GM12864 (cell line): ENCODE data around the gene CHCHD6.

ENCODE experiments used
- DNase-seq: peaks from one replicate; pipeline ENCODE4 v3.0.0-alpha.2; 2011; ENCODE audit warnings: low read depth
- H3K4me3 ChIP-seq: 2 replicates; pipeline ENCODE4 v1.5.1; 2011; ENCODE audit warnings: mild to moderate bottlenecking, low read depth, low read length, control low read depth
- CTCF ChIP-seq: IDR thresholded peaks from 2 replicates; pipeline ENCODE4 v1.5.1; 2011; ENCODE audit warnings: low read depth, mild to moderate bottlenecking, moderate library complexity, low read length, control low read depth, inconsistent platforms; ENCODE audit errors: missing control alignments

The CHCHD6 gene

GRCh38 chr3:126760541-126760940 is 56.5 kb downstream of the CHCHD6 start:
- no peak for TF ChIP-seq CTCF
- no peak for DNase-seq
- no peak overlapping the region for H3K4me3 ChIP-seq

GRCh38 chr3:126763035-126763434 is 59.0 kb downstream of the CHCHD6 start:
- no peak overlapping the region for H3K4me3 ChIP-seq
- DNase-seq = no peak
- no peak for TF ChIP-seq CTCF

- H3K4me3 ChIP-seq = no peak overlapping the region
- no peak for TF ChIP-seq CTCF
- no peak for DNase-seq
These were observed 61.4 kb downstream of the CHCHD6 start for GRCh38 chr3:126765187-126766069.

DNA sequence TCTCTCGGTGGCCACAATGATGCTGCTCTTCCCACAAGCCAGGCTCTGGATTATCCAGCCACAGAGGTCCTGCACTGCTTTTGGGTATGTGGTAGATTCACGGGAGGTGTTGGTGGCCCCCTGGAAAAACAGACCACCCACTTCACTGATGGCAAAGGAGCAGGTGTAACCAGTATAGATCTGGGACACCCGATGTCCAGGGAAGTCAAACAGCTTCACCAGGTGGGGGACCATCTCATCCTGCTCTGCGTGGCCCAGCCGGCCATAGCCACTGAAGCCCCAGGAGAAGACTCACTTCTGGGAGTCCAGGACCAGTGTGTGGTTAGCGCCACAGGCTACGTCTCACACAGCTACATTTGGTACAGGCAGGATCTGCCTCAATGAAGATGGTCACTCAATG is 62.6 kb downstream of the CHCHD6 start:
- no peak for DNase-seq
- no peak for TF ChIP-seq CTCF
- H3K4me3 ChIP-seq = no peak overlapping the region

GRCh38 chr3:126768903-126769302 is 64.9 kb downstream of the CHCHD6 start:
- DNase-seq = no peak
- no peak overlapping the region for H3K4me3 ChIP-seq
- TF ChIP-seq CTCF = no peak

DNA sequence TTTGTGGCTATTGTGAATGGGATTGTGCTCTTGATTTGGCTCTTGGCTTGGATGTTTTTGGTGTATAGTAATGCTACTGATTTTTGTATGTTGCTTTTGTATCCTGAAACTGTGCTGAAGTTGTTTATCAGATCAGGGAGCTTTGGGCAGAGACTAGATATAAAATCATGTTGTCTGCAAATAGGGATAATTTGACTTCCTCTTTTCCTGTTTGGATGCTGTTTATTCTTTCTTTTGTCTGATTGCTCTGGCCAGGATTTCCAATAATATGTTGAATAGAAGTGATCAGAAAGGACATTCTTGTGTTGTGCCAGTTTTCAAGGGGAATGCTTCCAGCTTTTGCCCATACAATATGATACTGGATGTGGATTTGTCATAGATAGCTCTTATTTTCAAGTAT is 66.1 kb downstream of the CHCHD6 start:
- no peak overlapping the region for H3K4me3 ChIP-seq
- no peak for TF ChIP-seq CTCF
- no peak for DNase-seq

GRCh38 chr3:126773167-126773566 is 69.1 kb downstream of the CHCHD6 start:
- no peak overlapping the region for H3K4me3 ChIP-seq
- no peak for DNase-seq
- TF ChIP-seq CTCF = no peak
